ENCODE results near the gene CHST15. TPM values are rescaled to one million over a fixed set of nuclear protein-coding genes. Genes with fewer than 3 reads are reported as not detected.

Gene CHST15
- total RNA-seq, 4 donors from 2014 or later: 43.2 to 104 (median 81.5) TPM

- no peak for TF ChIP-seq POLR2A (IDR thresholded peaks at IDR 0.05)
- no peak overlapping the region for H3K27ac ChIP-seq
- no peaks in the 10 kb centered on the region for H3K36me3 ChIP-seq
- intact Hi-C loops (cut with DNase I): no loop called here
- H3K4me1 ChIP-seq: no peaks in the 10 kb centered on the region
- DNase-seq: no peak
- no peak overlapping the region for H3K4me3 ChIP-seq (replicated peaks in 1 of 3)
- no peaks in the 10 kb centered on the region for H3K27me3 ChIP-seq
- no peaks in the 10 kb centered on the region for H3K9me3 ChIP-seq
- WGBS, 2 donors: 28 to 31% methylated on average over 2 of the region's 2 CpGs
Observed at GRCh38 chr10:123958241-123958640, 135.2 kb downstream of the CHST15 start.

Other genes with a start within 250 kb of the CHST15 start
- gene CPXM2, start 201.8 kb downstream of the CHST15 start, total RNA-seq: 10 to 100 TPM in 1 of 4 donors, 1 to 10 TPM in 3; 6.3 to 11.6 (median 8.5) TPM